CD4-positive, alpha-beta T cell (primary cell): ENCODE data around the gene GCNT3. TPM values are rescaled to one million over a fixed set of nuclear protein-coding genes. Genes with fewer than 3 reads are reported as not detected.

Experiments used
- ATAC-seq: fragments of 200-7000 bp; cut with Tn5 transposase; one replicate; pipeline ENCODE4 v1.10.0; 2022; ENCODE audit warnings: mild to moderate bottlenecking; ENCODE audit not compliant: poor library complexity
- CTCF ChIA-PET: fragments of 350-600 bp; sonication (Branson Sonifier 250); formaldehyde crosslinking; loops from one replicate; lab custom pipeline; 2021; ENCODE audit warnings: antibody characterized with exemption, inconsistent platforms; lab: Charles Lee
- POLR2A ChIA-PET: fragments of 350-600 bp; sonication (Branson Sonifier 250); formaldehyde crosslinking; loops from one replicate; lab custom pipeline; 2021; ENCODE audit warnings: antibody characterized with exemption, inconsistent platforms; lab: Charles Lee
- DNase-seq, 14 experiments: peaks; one replicate each; pipeline ENCODE4 v3.0.0-alpha.2; 2013 to 2020; ENCODE audit warnings: mixed read lengths in 2 of 14
- H3K27ac ChIP-seq, 2 donors: one replicate each; pipeline versions ENCODE4 v1.5.1 to v1.7.0; 2013; ENCODE audit warnings: low read length in 2 of 2, low read depth in 1 of 2, mild to moderate bottlenecking in 1 of 2
- H3K27me3 ChIP-seq, 2 experiments: 1 replicate in 1 of 2; 2 replicates in 1 of 2; pipeline versions ENCODE4 v1.6.1 to v1.7.0; 2013; ENCODE audit warnings: low read length in 2 of 2, control low read depth in 1 of 2, mild to moderate bottlenecking in 1 of 2, moderate library complexity in 1 of 2; ENCODE audit not compliant: insufficient read depth in 2 of 2, control insufficient read depth in 1 of 2
- H3K36me3 ChIP-seq: one replicate; pipeline ENCODE4 v1.6.1; 2013; ENCODE audit warnings: low read length, control low read depth; ENCODE audit not compliant: insufficient read depth
- H3K4me1 ChIP-seq: one replicate; pipeline ENCODE4 v1.6.1; 2013; ENCODE audit warnings: low read length, control low read depth; ENCODE audit not compliant: insufficient read depth
- H3K4me3 ChIP-seq: one replicate; pipeline ENCODE4 v1.5.1; 2013; ENCODE audit warnings: mild to moderate bottlenecking, low read length, moderate library complexity
- H3K9me3 ChIP-seq, 2 experiments: 1 replicate in 1 of 2; 2 replicates in 1 of 2; pipeline versions ENCODE4 v1.6.1 to v1.7.0; 2013; ENCODE audit warnings: low read length in 2 of 2, mild to moderate bottlenecking in 2 of 2, control low read depth in 1 of 2, moderate library complexity in 1 of 2; ENCODE audit not compliant: control insufficient read depth in 1 of 2, insufficient read depth in 1 of 2
- H3K27ac Mint-ChIP-seq: one replicate; pipeline ENCODE4 v1.8.0; 2020; ENCODE audit warnings: mixed read lengths
- H3K27me3 Mint-ChIP-seq: one replicate; pipeline ENCODE4 v1.8.0; 2021; ENCODE audit warnings: mixed read lengths
- H3K36me3 Mint-ChIP-seq: one replicate; pipeline ENCODE4 v1.8.0; 2021; ENCODE audit warnings: low read depth, mixed read lengths
- H3K4me1 Mint-ChIP-seq: one replicate; pipeline ENCODE4 v1.8.0; 2021; ENCODE audit warnings: low read depth, mixed read lengths
- H3K4me3 Mint-ChIP-seq: one replicate; pipeline ENCODE4 v1.8.0; 2020; ENCODE audit warnings: mild to moderate bottlenecking, mixed read lengths
- H3K9me3 Mint-ChIP-seq: one replicate; pipeline ENCODE4 v1.8.0; 2020; ENCODE audit warnings: mixed read lengths
- CTCF ChIP-seq: fragments of 200-600 bp; IDR thresholded peaks from one replicate; pipeline ENCODE4 v1.8.0; 2022; ENCODE audit warnings: antibody characterized with exemption, mild to moderate bottlenecking
- intact Hi-C, 2 experiments: fragments of 100-400 bp; cut with DNase I in 1 of 2; cut with micrococcal nuclease in 1 of 2; formaldehyde crosslinking; loops; one replicate each; pipeline versions ENCODE4 v1.15.1 to v1.9.0; 2023 to 2025; cut with DNase I, micrococcal nuclease
- total RNA-seq, 174 experiments: library from RNA in 2 of 174; stranded (reverse) in 2 of 174; gene quantifications; one replicate each; pipeline ENCODE4 v1.2.3 and lab custom pipeline; 2021 to 2026

GCNT3 gene
- total RNA-seq, 2 experiments from 2014 or later, result not detected

- DNase-seq (no peak), ATAC-seq (no peak)
- Histone ChIP-seq H3K4me1 (peaks cover 3% of the 10 kb centered on the region), H3K27me3 (no peaks in the 10 kb centered on the region), H3K27ac (no peak overlapping the region), H3K36me3 (no peaks in the 10 kb centered on the region), H3K9me3 (no peaks in the 10 kb centered on the region), H3K4me3 (no peak overlapping the region)
- peaks cover 9% of the 10 kb centered on the region for H3K4me1 Mint-ChIP-seq
- no peak overlapping the region for H3K4me3 Mint-ChIP-seq
- peaks cover 15% of the 10 kb centered on the region for H3K27me3 Mint-ChIP-seq
- peaks cover 4% of the 10 kb centered on the region for H3K36me3 Mint-ChIP-seq
- intact Hi-C loops, result no loop called here
- no peak for TF ChIP-seq CTCF
- no peak overlapping the region for H3K27ac Mint-ChIP-seq
- ChIA-PET CTCF (no interaction called here), POLR2A (no interaction called here)
- H3K9me3 Mint-ChIP-seq, result no peaks in the 10 kb centered on the region
These were observed 16.6 kb upstream of the GCNT3 start for GRCh38 chr15:59594991-59595390.

- DNase-seq, result no peak
- Mint-ChIP-seq H3K4me3 (no peak overlapping the region), H3K36me3 (peaks cover 5% of the 10 kb centered on the region), H3K27me3 (peaks cover 15% of the 10 kb centered on the region), H3K4me1 (peaks cover 9% of the 10 kb centered on the region), H3K9me3 (no peaks in the 10 kb centered on the region), H3K27ac (no peak overlapping the region)
- H3K36me3 ChIP-seq, result no peaks in the 10 kb centered on the region
- H3K27ac ChIP-seq, result no peak overlapping the region
- TF ChIP-seq CTCF, result no peak
- no peak for ATAC-seq
- H3K27me3 ChIP-seq, result no peaks in the 10 kb centered on the region
- H3K4me3 ChIP-seq, result no peak overlapping the region
- CTCF ChIA-PET, result no interaction called here
- H3K4me1 ChIP-seq, result no peaks in the 10 kb centered on the region
- H3K9me3 ChIP-seq, result peaks cover 0 to 3% of the 10 kb centered on the region in 2 experiments
- POLR2A ChIA-PET, result no interaction called here
- intact Hi-C loops, result no loop called here
These were observed 16.1 kb upstream of the GCNT3 start for GRCh38 chr15:59595434-59595915.

GRCh38 chr15:59596640-59597039, 14.9 kb upstream of the GCNT3 start:
- DNase-seq (no peak), ATAC-seq (no peak)
- H3K36me3 Mint-ChIP-seq, result peaks cover 5% of the 10 kb centered on the region
- H3K9me3 Mint-ChIP-seq, result no peaks in the 10 kb centered on the region
- H3K27ac Mint-ChIP-seq, result no peak overlapping the region
- Histone ChIP-seq H3K9me3 (peaks cover 5 to 7% of the 10 kb centered on the region in 2 experiments), H3K4me1 (no peaks in the 10 kb centered on the region), H3K27ac (no peak overlapping the region), H3K36me3 (no peaks in the 10 kb centered on the region), H3K4me3 (no peak overlapping the region), H3K27me3 (no peaks in the 10 kb centered on the region)
- H3K4me1 Mint-ChIP-seq, result peaks cover under 1% of the 10 kb centered on the region
- no peak overlapping the region for H3K4me3 Mint-ChIP-seq
- peaks cover 11% of the 10 kb centered on the region for H3K27me3 Mint-ChIP-seq
- ChIA-PET POLR2A (no interaction called here), CTCF (no interaction called here)
- intact Hi-C loops, result no loop called here
- TF ChIP-seq CTCF, result no peak
